SK-N-MC (cell line): ENCODE results near the gene PGM5.

Experiments
- DNase-seq: peaks from one replicate; pipeline ENCODE4 v3.0.0-alpha.2; 2011; ENCODE audit warnings: low read depth, low spot score
- H3K27ac ChIP-seq: fragments of 200-600 bp; sonication (generic); 2 replicates; pipeline ENCODE4 v1.5.1; 2016; ENCODE audit warnings: mixed run types
- H3K36me3 ChIP-seq: fragments of 200-600 bp; sonication (generic); 2 replicates; pipeline ENCODE4 v1.6.1; 2017; ENCODE audit warnings: antibody characterized with exemption, low read length, mixed read lengths; ENCODE audit not compliant: insufficient read depth
- H3K4me3 ChIP-seq: fragments of 200-600 bp; sonication (generic); 2 replicates; pipeline ENCODE4 v1.5.1; 2016
- H3K9ac ChIP-seq: fragments of 200-600 bp; sonication (generic); 2 replicates; pipeline ENCODE4 v1.8.0; 2017; ENCODE audit warnings: mixed run types, mixed read lengths; ENCODE audit not compliant: insufficient read length
- H3K9me3 ChIP-seq: fragments of 200-600 bp; sonication (generic); 2 replicates; pipeline ENCODE4 v1.6.1; 2017; ENCODE audit warnings: low read depth, mild to moderate bottlenecking, antibody characterized with exemption, low read length, moderate library complexity, mixed read lengths
- EZH2 ChIP-seq: fragments of 200-600 bp; sonication (generic); IDR thresholded peaks from one replicate; pipeline ENCODE4 v1.6.1; 2017; ENCODE audit warnings: antibody characterized with exemption
- FOXP2 ChIP-seq: optimal IDR thresholded peaks from 2 replicates; pipeline ENCODE3; 2011; ENCODE audit warnings: mild to moderate bottlenecking, moderate library complexity; ENCODE audit not compliant: insufficient read depth; ENCODE audit errors: extremely low read length, control extremely low read depth
- POLR2AphosphoS5 ChIP-seq: IDR thresholded peaks from 2 replicates; pipeline ENCODE4 v1.6.1; 2012; ENCODE audit warnings: mild to moderate bottlenecking, low read depth, low read length, borderline replicate concordance

Gene PGM5

GRCh38 chr9:68546596-68547390 lies 190.4 kb downstream of the PGM5 start:
- H3K4me3 ChIP-seq, result no peak overlapping the region

DNA sequence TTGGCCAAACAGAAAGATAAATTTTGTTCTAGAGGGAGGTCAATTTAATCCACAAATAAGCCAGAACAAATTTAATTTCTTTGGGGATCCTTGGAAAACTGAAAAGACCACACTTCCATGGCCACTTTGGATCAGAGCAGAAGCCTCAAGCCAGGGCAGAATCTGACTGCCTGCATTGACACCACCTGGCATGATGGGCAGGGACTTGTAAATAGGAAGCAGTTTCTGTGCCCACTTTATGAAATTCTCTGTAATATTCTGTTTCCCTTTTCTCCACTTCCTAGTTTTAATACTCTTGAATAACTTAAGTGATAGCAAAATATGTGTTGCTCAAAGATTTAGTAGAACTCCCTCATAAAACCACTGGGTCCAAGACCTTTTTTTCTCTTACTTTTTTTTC lies 191.0 kb downstream of the PGM5 start:
- TF ChIP-seq EZH2 (no peak), POLR2AphosphoS5 (no peak), FOXP2 (no peak)
- no peaks in the 10 kb centered on the region for H3K36me3 ChIP-seq
- H3K4me3 ChIP-seq, result no peak overlapping the region
- H3K27ac ChIP-seq, result no peak overlapping the region
- H3K9ac ChIP-seq, result no peak overlapping the region
- H3K9me3 ChIP-seq, result no peaks in the 10 kb centered on the region
- DNase-seq, result no peak

More at GRCh38 chr9:68546596-68547390, 190.4 kb downstream of the PGM5 start:
- DNase-seq, result no peak
- Histone ChIP-seq H3K27ac (no peak overlapping the region), H3K36me3 (no peaks in the 10 kb centered on the region), H3K9me3 (no peaks in the 10 kb centered on the region), H3K9ac (no peak overlapping the region)
- TF ChIP-seq POLR2AphosphoS5 (no peak), EZH2 (no peak), FOXP2 (no peak)

- TF ChIP-seq POLR2AphosphoS5 (no peak), FOXP2 (no peak), EZH2 (no peak)
- no peak for DNase-seq
- no peak overlapping the region for H3K9ac ChIP-seq
- H3K36me3 ChIP-seq, result no peaks in the 10 kb centered on the region
- H3K27ac ChIP-seq, result no peak overlapping the region
- no peaks in the 10 kb centered on the region for H3K9me3 ChIP-seq
- H3K4me3 ChIP-seq, result no peak overlapping the region
Measured at GRCh38 chr9:68548241-68548640, 191.8 kb downstream of the PGM5 start.

DNA sequence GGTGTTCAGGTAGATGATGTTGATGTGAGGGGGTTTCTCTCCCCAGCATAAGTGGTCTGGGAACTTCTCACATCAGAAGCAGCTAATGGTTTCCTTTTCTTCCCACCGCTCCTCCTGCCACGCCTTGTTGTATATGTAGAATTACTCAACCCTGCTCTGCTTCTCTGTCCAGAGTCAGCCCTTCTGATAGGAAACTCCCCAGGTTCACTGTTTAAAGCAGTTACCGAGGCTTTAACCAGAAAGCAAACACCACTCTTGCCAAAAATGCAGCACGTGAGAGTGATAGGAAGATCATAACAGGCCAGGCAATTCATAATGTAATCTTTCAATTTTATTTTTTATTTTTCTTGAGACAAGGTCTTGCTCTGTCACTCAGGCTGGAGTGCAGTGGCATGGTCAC lies 194.8 kb downstream of the PGM5 start:
- no peak for DNase-seq
- H3K9ac ChIP-seq, result no peak overlapping the region
- no peak overlapping the region for H3K27ac ChIP-seq
- TF ChIP-seq EZH2 (no peak), POLR2AphosphoS5 (no peak), FOXP2 (no peak)
- H3K36me3 ChIP-seq, result no peaks in the 10 kb centered on the region
- no peaks in the 10 kb centered on the region for H3K9me3 ChIP-seq
- H3K4me3 ChIP-seq, result no peak overlapping the region

GRCh38 chr9:68552700-68553476 lies 196.5 kb downstream of the PGM5 start:
- Histone ChIP-seq H3K4me3 (no peak overlapping the region), H3K27ac (no peak overlapping the region), H3K36me3 (no peaks in the 10 kb centered on the region), H3K9me3 (no peaks in the 10 kb centered on the region), H3K9ac (no peak overlapping the region)
- no peak for TF ChIP-seq POLR2AphosphoS5
- TF ChIP-seq FOXP2, result no peak
- TF ChIP-seq EZH2, result no peak
- no peak for DNase-seq

- no peak for DNase-seq
- Histone ChIP-seq H3K4me3 (no peak overlapping the region), H3K27ac (no peak overlapping the region), H3K36me3 (no peaks in the 10 kb centered on the region), H3K9me3 (no peaks in the 10 kb centered on the region), H3K9ac (no peak overlapping the region)
- no peak for TF ChIP-seq FOXP2
- TF ChIP-seq POLR2AphosphoS5, result no peak
- TF ChIP-seq EZH2, result no peak
Measured at GRCh38 chr9:68555437-68556150, 199.2 kb downstream of the PGM5 start.

GRCh38 chr9:68558545-68558944 lies 202.1 kb downstream of the PGM5 start:
- TF ChIP-seq FOXP2, result no peak
- TF ChIP-seq EZH2, result no peak
- TF ChIP-seq POLR2AphosphoS5, result no peak

More at GRCh38 chr9:68558545-68558944, 202.1 kb downstream of the PGM5 start:
- Histone ChIP-seq H3K4me3 (no peak overlapping the region), H3K36me3 (no peaks in the 10 kb centered on the region), H3K27ac (no peak overlapping the region), H3K9me3 (no peaks in the 10 kb centered on the region), H3K9ac (no peak overlapping the region)
- no peak for DNase-seq
